Mammary epithelial cell (primary cell): ENCODE results near the gene OTUB2.

Experiments used
- CTCF ChIP-seq, 2 donors: IDR thresholded peaks in 1 of 2; conservative IDR thresholded peaks in 1 of 2; 2 replicates each; pipeline ENCODE4 v1.5.1; 2011 to 2012; ENCODE audit warnings: inconsistent platforms in 2 of 2, low read length in 2 of 2, mild to moderate bottlenecking in 2 of 2, control low read depth in 1 of 2, low read depth in 1 of 2; ENCODE audit not compliant: insufficient read depth in 1 of 2; ENCODE audit errors: extremely low read depth in 1 of 2
- EZH2 ChIP-seq: IDR thresholded peaks from 2 replicates; pipeline ENCODE4 v1.6.1; 2012; ENCODE audit warnings: low read length, inconsistent platforms, borderline replicate concordance

GRCh38 chr14:94008234-94008633 is 17.9 kb upstream of the OTUB2 start:
- TF ChIP-seq CTCF (conservative IDR thresholded peaks at IDR 0.05 in 1 of 2, IDR thresholded peaks at IDR 0.05 in 1 of 2; ENCODE audit: extremely low read depth in 1 of 2, insufficient read depth in 1 of 2, low read depth in 1 of 2, low read length in 2 of 2) (no peak), EZH2 (no peak)
